Measurements from ENCODE around the gene LRMDA. TPM values are rescaled to one million over a fixed set of nuclear protein-coding genes. Genes with fewer than 3 reads are reported as not detected.

LRMDA gene
- total and polyA plus RNA-seq, 2 of the 8 experiments (the other 6 are each of a cell fraction or from before 2014, with no cell fraction given) = 0.86 to 2.8 TPM

DNA sequence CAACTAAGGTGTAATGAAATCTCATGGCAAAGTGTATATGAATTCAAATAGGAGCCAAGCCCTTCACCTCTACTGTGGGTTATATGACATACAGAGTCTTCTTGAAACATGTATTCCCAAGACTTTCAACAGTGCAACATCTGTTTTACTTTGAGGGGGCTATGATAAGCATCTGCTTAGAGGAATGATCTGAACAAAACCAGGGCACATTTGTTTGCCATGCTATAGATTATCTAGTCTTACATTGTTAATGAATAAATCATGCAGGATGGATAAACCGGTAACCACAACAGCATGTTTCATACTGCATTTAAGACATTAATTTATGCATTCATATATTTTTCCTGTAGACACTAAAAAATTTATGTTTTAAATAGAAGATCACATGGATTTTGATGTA lies 1021.9 kb downstream of the LRMDA start:
- Histone ChIP-seq H3K56ac (replicated peaks; ENCODE audit: insufficient read length, low read depth, low read length) (no peak overlapping the region), H2BK15ac (ENCODE audit: low read length) (no peak overlapping the region), H4K91ac (replicated peaks; ENCODE audit: insufficient read length, low read length) (no peak overlapping the region), H3K18ac (ENCODE audit: extremely low read depth, low read length) (no peak overlapping the region), H3K4ac (replicated peaks; ENCODE audit: insufficient read length, low read depth, low read length) (no peak overlapping the region), H2BK120ac (replicated peaks; ENCODE audit: low read depth, low read length) (no peak overlapping the region), H3K36me3 (ENCODE audit: control insufficient read depth in 2 of 4, insufficient read depth in 4 of 4, low read length in 3 of 4) (no peaks in the 10 kb centered on the region), H3K9me3 (ENCODE audit: insufficient read depth in 2 of 2, low read depth in 1 of 2, low read length in 1 of 2) (no peaks in the 10 kb centered on the region), H3K9ac (replicated peaks in 1 of 4; ENCODE audit: extremely low read depth in 1 of 4, low read depth in 3 of 4, low read length in 3 of 4) (no peak overlapping the region), H3K4me1 (replicated peaks in 1 of 4; ENCODE audit: control insufficient read depth in 3 of 4, insufficient read depth in 4 of 4, low read length in 3 of 4) (no peaks in the 10 kb centered on the region), H4K8ac (ENCODE audit: extremely low read depth, insufficient read depth, low read length) (no peak overlapping the region), H4K5ac (ENCODE audit: insufficient read length, low read depth, low read length) (no peak overlapping the region), H2BK5ac (ENCODE audit: low read depth, low read length) (no peak overlapping the region), H3K4me2 (ENCODE audit: insufficient read depth in 1 of 2, low read depth in 2 of 2, low read length in 2 of 2) (no peak overlapping the region), H4K20me1 (replicated peaks in 1 of 2; ENCODE audit: control insufficient read depth in 1 of 2, insufficient read depth in 2 of 2, low read length in 2 of 2) (no peaks in the 10 kb centered on the region), H2AK5ac (ENCODE audit: low read depth, low read length) (no peak overlapping the region), H2BK12ac (ENCODE audit: low read depth, low read length) (no peak overlapping the region), H3K27me3 (replicated peaks in 1 of 4; ENCODE audit: control insufficient read depth in 3 of 4, extremely low read depth in 1 of 4, insufficient read depth in 3 of 4, low read length in 3 of 4) (no peaks in the 10 kb centered on the region), H2BK20ac (ENCODE audit: low read length) (no peak overlapping the region), H3K79me1 (ENCODE audit: low read depth, low read length) (no peaks in the 10 kb centered on the region), H3K27ac (ENCODE audit: low read depth, low read length) (no peak overlapping the region), H3K23ac (ENCODE audit: insufficient read length) (no peak overlapping the region), H3K14ac (ENCODE audit: insufficient read length) (no peak overlapping the region), H3K23me2 (ENCODE audit: low read depth, low read length) (no peaks in the 10 kb centered on the region), H3K4me3 (ENCODE audit: extremely low read depth in 1 of 4, insufficient read depth in 2 of 4, low read depth in 3 of 4, low read length in 4 of 4) (no peak overlapping the region), H3K79me2 (ENCODE audit: control insufficient read depth in 1 of 2, insufficient read depth in 2 of 2, low read length in 2 of 2) (no peaks in the 10 kb centered on the region), H2AFZ (ENCODE audit: low read length) (no peak overlapping the region)
- ChIA-PET POLR2A (ENCODE audit: partially characterized antibody) (no interaction called here), CTCF (ENCODE audit: partially characterized antibody) (no interaction called here)
- 100% methylated on average over 1 of the region's 1 CpG; no CpG with 5 or more reads in 1 of the 2 experiments for WGBS, 2 experiments (ENCODE audit: extremely low coverage in 1 of 2, insufficient coverage in 1 of 2, insufficient read length in 1 of 2, insufficient replicate concordance in 2 of 2, low coverage in 1 of 2, low lambda C conversion rate in 2 of 2, missing lambda C conversion rate in 1 of 2)
- no peak for TF ChIP-seq EZH2 (IDR thresholded peaks at IDR 0.05; ENCODE audit: low read depth, low read length, severe bottlenecking)
- TF ChIP-seq POLR2A (IDR thresholded peaks at IDR 0.05; ENCODE audit: control extremely low read depth in 1 of 2, low read depth in 2 of 2, low read length in 2 of 2) = no peak
- TF ChIP-seq SAP30 (IDR thresholded peaks at IDR 0.05; ENCODE audit: insufficient read depth, insufficient replicate concordance, low read length) = no peak
- no peak for TF ChIP-seq CBX8 (IDR thresholded peaks at IDR 0.05; ENCODE audit: borderline replicate concordance, low read depth, low read length)
- TF ChIP-seq NANOG (IDR thresholded peaks at IDR 0.05; ENCODE audit: insufficient read depth, low read depth, low read length, poor library complexity, severe bottlenecking) = no peak
- no peak for TF ChIP-seq SUZ12 (IDR thresholded peaks at IDR 0.05; ENCODE audit: low read length)
- TF ChIP-seq POLR2AphosphoS5 (IDR thresholded peaks at IDR 0.05; ENCODE audit: low read depth, low read length) = no peak
- TF ChIP-seq SIN3A (conservative IDR thresholded peaks at IDR 0.05 in 1 of 2, IDR thresholded peaks at IDR 0.05 in 1 of 2; ENCODE audit: low read depth in 1 of 2, low read length in 2 of 2) = no peak
- TF ChIP-seq GABPA (IDR thresholded peaks at IDR 0.05; ENCODE audit: borderline replicate concordance, insufficient read depth, low read length) = no peak
- no peak for TF ChIP-seq JUN (IDR thresholded peaks at IDR 0.05; ENCODE audit: low read depth, low read length)
- TF ChIP-seq CREB1 (IDR thresholded peaks at IDR 0.05) = no peak
- TF ChIP-seq KDM5A (IDR thresholded peaks at IDR 0.05; ENCODE audit: low read length) = no peak
- DNase-seq (ENCODE audit: low read depth in 1 of 2, low spot score in 2 of 2) = no peak
- no peak for FAIRE-seq
